SU-DHL-6 (cell line): ENCODE data around the gene ATRN.

Source experiments
- H2AFZ ChIP-seq: fragments of 200-600 bp; sonication (generic); 2 replicates; pipeline ENCODE4 v1.6.1; 2014; ENCODE audit warnings: low read depth, mild to moderate bottlenecking, moderate library complexity, mixed read lengths, antibody characterized with exemption, low read length; ENCODE audit not compliant: severe bottlenecking
- H3F3A ChIP-seq: fragments of 200-600 bp; shearing (Covaris generic); 2 replicates; pipeline ENCODE4 v1.6.0; 2016; ENCODE audit warnings: antibody characterized with exemption, mild to moderate bottlenecking; ENCODE audit not compliant: insufficient read depth
- H3K27ac ChIP-seq: fragments of 200-600 bp; sonication (generic); 2 replicates; pipeline ENCODE4 v1.5.1; 2016; ENCODE audit warnings: low read depth, mild to moderate bottlenecking, low read length, moderate library complexity, mixed read lengths
- H3K27me3 ChIP-seq: fragments of 200-600 bp; sonication (generic), shearing (Covaris generic); 2 replicates; pipeline ENCODE4 v1.6.0; 2014; ENCODE audit warnings: mild to moderate bottlenecking, low read length
- H3K36me3 ChIP-seq: fragments of 200-600 bp; sonication (generic); 2 replicates; pipeline ENCODE4 v1.6.1; 2014; ENCODE audit warnings: mild to moderate bottlenecking, low read length, mixed read lengths
- H3K4me2 ChIP-seq: fragments of 300-600, 200-600 bp; shearing (Covaris generic), sonication (generic); 2 replicates; pipeline ENCODE4 v1.6.0; 2014; ENCODE audit warnings: low read length, low read depth, mild to moderate bottlenecking; ENCODE audit not compliant: poor library complexity, severe bottlenecking
- H3K4me3 ChIP-seq: fragments of 200-600 bp; sonication (generic); 2 replicates; pipeline ENCODE4 v1.5.1; 2014; ENCODE audit warnings: antibody characterized with exemption, low read length, mild to moderate bottlenecking, mixed read lengths; ENCODE audit not compliant: insufficient read depth, poor library complexity, severe bottlenecking
- H3K79me2 ChIP-seq: fragments of 200-600 bp; sonication (generic); 2 replicates; pipeline ENCODE4 v1.6.1; 2014; ENCODE audit warnings: mild to moderate bottlenecking, low read length, moderate library complexity; ENCODE audit not compliant: insufficient read depth
- H3K9ac ChIP-seq: fragments of 200-600 bp; sonication (generic); 2 replicates; pipeline ENCODE4 v1.7.0; 2014; ENCODE audit warnings: mild to moderate bottlenecking, low read length
- H3K9me2 ChIP-seq: fragments of 200-600 bp; sonication (generic); replicated peaks from 2 replicates; pipeline ENCODE4 v1.6.1; 2014; ENCODE audit warnings: low read length; ENCODE audit not compliant: insufficient read depth
- H3K9me3 ChIP-seq: fragments of 200-600 bp; sonication (generic); 2 replicates; pipeline ENCODE4 v1.6.1; 2014; ENCODE audit warnings: low read length, mixed read lengths; ENCODE audit not compliant: insufficient read depth
- H4K20me1 ChIP-seq: fragments of 200-600 bp; sonication (generic); 2 replicates; pipeline ENCODE4 v1.6.1; 2014; ENCODE audit warnings: low read depth, mild to moderate bottlenecking, antibody characterized with exemption, low read length, moderate library complexity, mixed read lengths
- CTCF ChIP-seq: fragments of 200-600 bp; sonication (generic); IDR thresholded peaks from one replicate; pipeline ENCODE4 v1.5.1; 2017; ENCODE audit warnings: antibody characterized with exemption, mild to moderate bottlenecking, low read length, moderate library complexity; ENCODE audit not compliant: insufficient read depth, poor library complexity, severe bottlenecking
- EZH2phosphoT487 ChIP-seq: fragments of 200-600 bp; sonication (generic), shearing (Covaris generic); conservative IDR thresholded peaks from 2 replicates; pipeline ENCODE4 v1.6.1; 2018; ENCODE audit warnings: mild to moderate bottlenecking, antibody characterized with exemption, low read length, moderate library complexity, mixed read lengths

ATRN gene

GRCh38 chr20:3640259-3640658 is 169.4 kb downstream of the ATRN start:
- no peak overlapping the region for H3K27ac ChIP-seq
- no peak for TF ChIP-seq EZH2phosphoT487
- TF ChIP-seq CTCF = no peak

GRCh38 chr20:3645309-3646066 is 174.7 kb downstream of the ATRN start:
- H3K9me3 ChIP-seq = no peaks in the 10 kb centered on the region
- no peaks in the 10 kb centered on the region for H3F3A ChIP-seq
- H3K9me2 ChIP-seq = no peaks in the 10 kb centered on the region
- TF ChIP-seq CTCF (no peak), EZH2phosphoT487 (no peak)
- no peak overlapping the region for H3K27ac ChIP-seq
- H2AFZ ChIP-seq = no peak overlapping the region
- no peak overlapping the region for H3K4me2 ChIP-seq
- no peak overlapping the region for H3K4me3 ChIP-seq
- H3K27me3 ChIP-seq = no peaks in the 10 kb centered on the region
- H3K9ac ChIP-seq = no peak overlapping the region
- no peaks in the 10 kb centered on the region for H3K36me3 ChIP-seq
- H3K79me2 ChIP-seq = no peaks in the 10 kb centered on the region
- no peaks in the 10 kb centered on the region for H4K20me1 ChIP-seq

More at GRCh38 chr20:3640259-3640658, 169.4 kb downstream of the ATRN start:
- Histone ChIP-seq H3K27me3 (no peaks in the 10 kb centered on the region), H3K79me2 (no peaks in the 10 kb centered on the region), H3F3A (no peaks in the 10 kb centered on the region), H3K4me3 (no peak overlapping the region), H3K9me3 (no peaks in the 10 kb centered on the region), H2AFZ (no peak overlapping the region), H3K4me2 (no peak overlapping the region), H3K36me3 (no peaks in the 10 kb centered on the region), H3K9ac (no peak overlapping the region), H3K9me2 (no peaks in the 10 kb centered on the region), H4K20me1 (no peaks in the 10 kb centered on the region)

- H3K4me3 ChIP-seq = no peak overlapping the region
- H3K9ac ChIP-seq = no peak overlapping the region
- H3K9me2 ChIP-seq = no peaks in the 10 kb centered on the region
- H3K79me2 ChIP-seq = no peaks in the 10 kb centered on the region
- no peak overlapping the region for H3K4me2 ChIP-seq
- H4K20me1 ChIP-seq = no peaks in the 10 kb centered on the region
- H3K9me3 ChIP-seq = no peaks in the 10 kb centered on the region
- H3K27me3 ChIP-seq = no peaks in the 10 kb centered on the region
- no peaks in the 10 kb centered on the region for H3F3A ChIP-seq
- no peaks in the 10 kb centered on the region for H3K36me3 ChIP-seq
- TF ChIP-seq CTCF = no peak
- no peak overlapping the region for H2AFZ ChIP-seq
- no peak overlapping the region for H3K27ac ChIP-seq
Measured at GRCh38 chr20:3646067-3646440, 175.2 kb downstream of the ATRN start.
